C4-2B (cell line): ENCODE results near the gene RAB31.
"Not testable (repeated sequence)": the region's sequence is repeated elsewhere in the genome, so short reads cannot be mapped to it uniquely, and the experiment has no call there.

Experiments used
- H3K27ac ChIP-seq: fragments of 450-650 bp; 2 replicates; pipeline ENCODE4 v1.5.1; 2017
- CTCF ChIP-seq: fragments of 450-650 bp; conservative IDR thresholded peaks from 2 replicates; pipeline ENCODE4 v1.5.1; 2017; ENCODE audit warnings: mild to moderate bottlenecking
- ZFX ChIP-seq: fragments of 450-650 bp; IDR thresholded peaks from 2 replicates; pipeline ENCODE4 v1.6.1; 2017

Gene RAB31

GRCh38 chr18:9765501-9765900, 57.4 kb downstream of the RAB31 start:
- no peak for TF ChIP-seq ZFX
- no peak for TF ChIP-seq CTCF
- H3K27ac ChIP-seq, result no peak overlapping the region

DNA sequence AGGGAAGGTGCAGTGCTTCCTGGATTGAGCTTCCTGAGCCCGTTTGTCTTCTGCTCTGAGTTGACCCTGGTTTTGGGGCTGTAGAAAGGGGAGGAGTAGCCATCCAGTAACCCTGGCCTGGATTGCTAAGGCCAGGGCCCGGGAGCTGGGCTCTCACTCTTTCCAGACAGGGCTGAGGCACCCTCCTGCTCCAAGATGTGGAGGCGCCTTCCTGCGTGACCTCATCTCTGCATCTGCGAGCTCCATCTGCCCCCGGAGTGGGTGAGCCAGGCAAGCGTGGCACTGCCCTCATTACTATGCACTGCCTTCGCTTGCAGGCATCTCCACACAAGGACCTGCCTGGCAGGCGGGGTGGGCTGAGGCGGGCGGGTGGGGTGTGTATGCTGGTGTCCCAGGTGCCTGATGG, 58.0 kb downstream of the RAB31 start:
- TF ChIP-seq ZFX, result no peak
- TF ChIP-seq CTCF, result no peak
- H3K27ac ChIP-seq, result no peak overlapping the region

DNA sequence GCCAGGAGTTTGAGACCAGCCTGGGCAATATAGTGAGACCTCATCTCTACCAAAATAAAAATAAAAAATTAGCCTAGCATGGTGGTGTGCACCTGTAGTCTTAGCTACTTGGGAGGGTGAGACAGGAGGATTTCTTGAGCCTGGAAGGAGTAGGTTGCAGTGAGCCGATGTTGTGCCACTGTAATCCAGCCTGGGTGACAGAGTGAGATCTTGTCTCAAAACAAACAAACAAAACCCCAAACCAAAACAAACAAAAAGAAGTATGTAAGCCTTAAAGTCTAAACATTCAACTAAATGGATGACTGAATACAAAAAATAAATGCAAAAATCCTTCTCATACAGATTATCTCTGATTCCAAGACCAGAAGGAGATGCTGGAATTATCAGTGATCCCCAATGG, 58.6 kb downstream of the RAB31 start:
- no peak for TF ChIP-seq ZFX
- TF ChIP-seq CTCF, result no peak
- no peak overlapping the region for H3K27ac ChIP-seq

DNA sequence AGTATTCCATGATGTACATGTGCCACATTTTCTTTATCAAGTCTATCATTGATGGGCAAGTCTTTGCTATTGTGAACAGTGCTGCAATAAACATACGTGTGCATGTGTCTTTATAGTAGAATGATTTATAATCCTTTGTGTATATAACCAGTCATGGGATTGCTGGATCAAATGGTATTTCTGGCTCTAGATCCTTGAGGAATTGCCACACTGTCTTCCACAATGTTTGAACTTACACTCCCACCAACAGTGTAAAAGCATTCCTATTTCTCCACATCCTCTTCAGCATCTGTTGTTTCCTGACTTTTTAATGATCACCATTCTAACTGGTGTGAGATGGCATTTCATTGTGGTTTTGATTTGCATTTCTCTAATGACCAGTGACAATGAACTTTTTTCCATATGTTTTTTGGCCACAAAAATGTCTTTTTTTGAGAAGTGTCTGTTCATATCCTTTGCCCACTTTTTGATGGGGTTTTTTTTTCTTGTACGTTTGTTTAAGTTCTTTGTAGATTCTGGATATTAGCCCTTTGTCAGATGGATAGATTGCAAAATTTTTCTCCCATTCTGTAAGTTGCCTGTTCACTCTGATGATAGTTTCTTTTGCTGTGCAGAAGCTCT, 60.1 kb downstream of the RAB31 start:
- H3K27ac ChIP-seq, result not testable (repeated sequence)

- not testable (repeated sequence) for H3K27ac ChIP-seq
These were observed 62.0 kb downstream of the RAB31 start for GRCh38 chr18:9770111-9770510.

DNA sequence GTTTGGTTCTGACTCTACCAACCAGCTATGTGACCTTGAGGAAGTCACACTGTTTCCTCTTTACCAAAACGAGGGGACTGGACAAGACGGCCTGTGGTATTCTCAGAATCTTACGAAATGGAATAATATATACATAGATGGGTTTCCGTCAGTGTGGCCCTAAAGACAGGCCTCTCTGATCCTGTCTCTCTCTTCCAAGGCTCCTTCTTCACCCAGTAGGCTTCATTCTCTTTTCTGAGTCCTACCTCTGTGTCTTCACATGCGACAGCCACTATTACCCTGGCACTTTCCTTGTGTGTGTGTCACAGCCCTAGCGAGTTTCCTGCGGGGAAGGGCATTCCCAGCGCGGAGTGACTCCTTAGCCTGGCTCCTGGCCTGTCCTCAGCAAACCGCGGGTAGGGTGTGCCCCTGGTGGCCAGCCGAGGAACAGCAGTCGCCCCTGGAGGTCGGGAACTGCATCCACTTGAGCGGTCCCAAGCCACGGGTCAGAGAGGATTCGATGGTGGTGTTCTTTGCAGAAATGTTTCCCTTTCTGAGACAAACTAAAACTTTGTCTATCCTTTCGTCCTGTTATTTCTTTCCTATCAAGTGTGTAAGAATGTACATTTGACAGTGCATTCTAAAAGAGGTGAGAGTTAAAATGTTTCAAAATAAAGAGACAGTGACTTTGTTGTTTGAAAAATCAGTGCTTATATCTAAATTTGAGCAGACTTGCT, 63.3 kb downstream of the RAB31 start:
- H3K27ac ChIP-seq, result no peak overlapping the region
- TF ChIP-seq CTCF (peak; percentile 99), ZFX (no peak)

DNA sequence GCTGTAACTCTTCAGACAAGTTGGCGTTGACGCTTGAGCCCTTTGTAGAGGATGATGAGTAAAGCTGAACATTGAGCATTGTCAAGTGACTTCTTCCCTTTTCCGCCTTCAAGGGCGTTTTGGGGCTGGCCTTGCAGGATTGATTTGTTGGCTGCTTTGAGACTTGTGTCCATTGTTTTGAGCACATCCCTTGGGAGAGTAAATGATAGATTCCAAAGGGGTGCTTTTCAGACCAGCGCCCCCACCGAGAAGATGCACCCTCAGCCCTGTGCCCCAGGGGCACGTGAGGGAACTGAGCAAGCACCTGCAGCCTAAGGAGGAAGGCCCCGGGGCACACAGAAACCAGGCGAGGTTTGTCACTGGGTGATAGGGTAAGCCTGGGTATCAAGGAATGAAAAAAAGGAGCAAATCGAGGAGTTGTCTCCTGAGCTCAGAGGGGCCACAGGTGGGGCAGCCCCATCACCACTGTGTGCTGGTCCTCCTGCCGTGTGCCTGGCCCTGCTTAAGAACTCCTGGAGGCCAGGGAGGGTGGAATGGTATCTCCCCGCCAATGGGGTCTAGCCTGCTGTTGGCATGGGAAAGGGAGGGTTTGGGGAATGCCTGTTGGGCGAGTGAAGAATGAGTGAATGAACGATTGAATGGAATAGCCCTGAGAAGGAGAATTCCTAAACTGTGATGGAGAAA, 64.0 kb downstream of the RAB31 start:
- no peak overlapping the region for H3K27ac ChIP-seq
- 0 out of 2 replicates have a peak, but pooled peaks have one; percentile 12 for TF ChIP-seq CTCF
- no peak for TF ChIP-seq ZFX

GRCh38 chr18:9772847-9773677, 65.0 kb downstream of the RAB31 start:
- no peak overlapping the region for H3K27ac ChIP-seq
- no peak for TF ChIP-seq ZFX
- TF ChIP-seq CTCF, result no peak
